GM12873 (cell line): Measurements from ENCODE around the gene MBTD1.

Source experiments
- CTCF ChIP-seq: IDR thresholded peaks from 2 replicates; pipeline ENCODE4 v1.5.1; 2012; ENCODE audit warnings: low read depth, mild to moderate bottlenecking, moderate library complexity, low read length, control low read depth; ENCODE audit not compliant: insufficient read depth; ENCODE audit errors: missing control alignments

Gene MBTD1

GRCh38 chr17:51259564-51260236 lies at the start of gene MBTD1:
Gene MBTD1 (minus strand): TSS chr17:51260049. CDS start chr17:51225161, 34,888 bp downstream.
- no peak for TF ChIP-seq CTCF

GRCh38 chr17:51305182-51305581 lies 45.3 kb upstream of the MBTD1 start:
- TF ChIP-seq CTCF: no peak

- no peak for TF ChIP-seq CTCF
Measured at GRCh38 chr17:51299859-51300258, 40.0 kb upstream of the MBTD1 start.

GRCh38 chr17:51298508-51299371 lies 38.9 kb upstream of the MBTD1 start:
- peak; percentile 61 for TF ChIP-seq CTCF

- no peak for TF ChIP-seq CTCF
Measured at GRCh38 chr17:51289696-51290111, 29.9 kb upstream of the MBTD1 start.

GRCh38 chr17:51287412-51287811 lies 27.6 kb upstream of the MBTD1 start:
- TF ChIP-seq CTCF: no peak

GRCh38 chr17:51279183-51279582 lies 19.3 kb upstream of the MBTD1 start:
- no peak for TF ChIP-seq CTCF
